ENCODE data around the gene KISS1R.
A peak's percentile ranks its signal among the peaks of the same experiment; 100 is the strongest.

Gene KISS1R

DNA sequence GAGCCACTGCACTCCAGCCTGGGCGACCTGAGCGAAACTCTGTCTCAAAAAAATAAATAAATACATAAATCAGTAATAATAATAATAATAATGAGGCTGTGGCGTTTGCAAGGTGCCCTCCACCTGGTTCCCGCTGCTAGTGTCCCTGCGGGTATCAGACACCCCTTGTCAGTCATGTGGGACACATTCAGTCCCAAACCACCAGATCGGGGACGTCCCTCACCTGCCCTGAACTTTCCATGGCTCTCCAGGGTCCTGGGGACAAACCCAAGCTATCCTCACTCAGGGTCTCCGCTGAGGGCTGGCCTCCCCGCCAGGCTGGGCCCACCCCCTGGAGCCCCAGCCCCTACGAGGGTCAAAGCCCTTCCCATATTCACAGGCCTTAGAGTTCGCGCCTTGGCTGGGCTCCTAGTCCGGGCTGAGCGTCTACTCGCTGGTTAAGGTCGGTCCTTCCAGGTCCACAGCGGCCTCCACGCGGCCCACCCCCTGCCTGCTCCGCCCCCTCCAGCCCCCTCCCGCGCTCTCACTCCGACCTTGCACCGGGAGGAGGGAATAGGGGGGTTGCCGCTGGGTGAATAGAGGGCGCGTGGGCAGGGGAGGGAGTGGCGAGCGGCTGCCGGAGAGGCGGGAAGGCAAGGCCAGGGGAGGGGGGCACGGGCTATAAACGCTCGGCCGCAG is 349 bp upstream of the KISS1R start:
- Histone ChIP-seq H3K4me3 (peak overlapping the region in 6 of 7 experiments; percentile 1 to 26 (median 14)), H3K27ac (peak overlapping the region in 1 of 21 experiments; percentile 13)

GRCh38 chr19:918152-918437 is 962 bp downstream of the KISS1R start:
- Histone ChIP-seq H3K27ac (no peak overlapping the region), H3K4me3 (peak overlapping the region in 2 of 7 experiments; percentile 21 to 26)

DNA sequence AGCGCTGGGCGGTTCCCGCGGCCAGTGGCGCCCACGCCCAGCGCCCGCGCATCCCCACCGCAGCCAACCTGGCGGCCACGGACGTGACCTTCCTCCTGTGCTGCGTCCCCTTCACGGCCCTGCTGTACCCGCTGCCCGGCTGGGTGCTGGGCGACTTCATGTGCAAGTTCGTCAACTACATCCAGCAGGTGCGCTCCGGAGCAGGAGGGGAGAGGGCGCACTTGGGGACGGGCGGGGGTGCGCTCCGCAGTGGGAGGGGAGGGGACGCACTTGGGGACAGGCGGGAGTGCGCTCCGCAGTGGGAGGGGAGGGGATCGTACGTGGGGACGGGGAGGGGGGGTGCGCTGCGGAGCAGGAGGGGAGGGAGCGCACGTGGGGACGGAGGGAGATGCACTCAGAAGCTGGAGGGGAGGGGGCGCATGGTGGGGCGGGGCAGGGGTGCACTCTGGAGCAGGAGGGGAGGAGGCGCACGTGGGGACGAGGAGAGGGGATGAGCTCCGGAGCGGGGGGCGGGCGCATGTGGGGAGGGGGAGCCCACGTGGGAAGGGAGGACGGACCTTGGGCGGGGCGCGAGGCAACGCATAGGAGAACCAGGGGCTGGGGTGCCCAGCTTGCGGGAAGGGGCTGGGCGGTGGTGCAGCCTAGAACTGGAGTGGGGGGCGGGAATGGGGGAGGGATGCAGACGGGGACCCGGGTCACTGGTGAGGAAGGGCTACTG is 1.5 kb downstream of the KISS1R start:
- H3K4me3 ChIP-seq, result peak overlapping the region in 2 of 7 experiments; percentile 21 to 41
- no peak overlapping the region for H3K27ac ChIP-seq

GRCh38 chr19:919199-920050 is 2.3 kb downstream of the KISS1R start:
- Histone ChIP-seq H3K4me3 (peak overlapping the region; percentile 18 to 41 (median 20)), H3K27ac (peak overlapping the region in 7 of 21 experiments; percentile 5 to 74 (median 31))

DNA sequence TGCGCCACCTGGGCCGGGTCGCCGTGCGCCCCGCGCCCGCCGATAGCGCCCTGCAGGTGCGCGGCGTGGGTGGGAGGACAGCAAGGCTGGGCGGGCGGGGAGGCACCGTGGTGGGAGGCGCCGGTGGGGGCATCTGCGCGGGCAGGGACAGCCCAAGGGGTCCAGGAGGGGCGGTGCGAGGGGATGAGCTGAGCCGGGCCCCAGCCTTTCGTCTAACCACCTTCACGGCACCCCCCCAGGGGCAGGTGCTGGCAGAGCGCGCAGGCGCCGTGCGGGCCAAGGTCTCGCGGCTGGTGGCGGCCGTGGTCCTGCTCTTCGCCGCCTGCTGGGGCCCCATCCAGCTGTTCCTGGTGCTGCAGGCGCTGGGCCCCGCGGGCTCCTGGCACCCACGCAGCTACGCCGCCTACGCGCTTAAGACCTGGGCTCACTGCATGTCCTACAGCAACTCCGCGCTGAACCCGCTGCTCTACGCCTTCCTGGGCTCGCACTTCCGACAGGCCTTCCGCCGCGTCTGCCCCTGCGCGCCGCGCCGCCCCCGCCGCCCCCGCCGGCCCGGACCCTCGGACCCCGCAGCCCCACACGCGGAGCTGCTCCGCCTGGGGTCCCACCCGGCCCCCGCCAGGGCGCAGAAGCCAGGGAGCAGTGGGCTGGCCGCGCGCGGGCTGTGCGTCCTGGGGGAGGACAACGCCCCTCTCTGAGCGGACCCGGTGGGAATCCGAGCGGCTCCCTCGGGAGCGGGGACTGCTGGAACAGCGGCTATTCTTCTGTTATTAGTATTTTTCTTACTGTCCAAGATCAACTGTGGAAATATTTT is 3.1 kb downstream of the KISS1R start:
- Histone ChIP-seq H3K4me3 (peak overlapping the region; percentile 18 to 41 (median 20)), H3K27ac (peak overlapping the region in 7 of 21 experiments; percentile 5 to 74 (median 31))

GRCh38 chr19:924553-925086 is 7.5 kb downstream of the KISS1R start:
- H3K27ac ChIP-seq, result peak overlapping the region in 20 of 21 experiments; percentile 48 to 99 (median 91)
- H3K4me3 ChIP-seq, result peak overlapping the region; percentile 57 to 97 (median 80)

- H3K4me3 ChIP-seq, result peak overlapping the region; percentile 57 to 97 (median 80)
These were observed 8.0 kb downstream of the KISS1R start for GRCh38 chr19:925087-925525.

DNA sequence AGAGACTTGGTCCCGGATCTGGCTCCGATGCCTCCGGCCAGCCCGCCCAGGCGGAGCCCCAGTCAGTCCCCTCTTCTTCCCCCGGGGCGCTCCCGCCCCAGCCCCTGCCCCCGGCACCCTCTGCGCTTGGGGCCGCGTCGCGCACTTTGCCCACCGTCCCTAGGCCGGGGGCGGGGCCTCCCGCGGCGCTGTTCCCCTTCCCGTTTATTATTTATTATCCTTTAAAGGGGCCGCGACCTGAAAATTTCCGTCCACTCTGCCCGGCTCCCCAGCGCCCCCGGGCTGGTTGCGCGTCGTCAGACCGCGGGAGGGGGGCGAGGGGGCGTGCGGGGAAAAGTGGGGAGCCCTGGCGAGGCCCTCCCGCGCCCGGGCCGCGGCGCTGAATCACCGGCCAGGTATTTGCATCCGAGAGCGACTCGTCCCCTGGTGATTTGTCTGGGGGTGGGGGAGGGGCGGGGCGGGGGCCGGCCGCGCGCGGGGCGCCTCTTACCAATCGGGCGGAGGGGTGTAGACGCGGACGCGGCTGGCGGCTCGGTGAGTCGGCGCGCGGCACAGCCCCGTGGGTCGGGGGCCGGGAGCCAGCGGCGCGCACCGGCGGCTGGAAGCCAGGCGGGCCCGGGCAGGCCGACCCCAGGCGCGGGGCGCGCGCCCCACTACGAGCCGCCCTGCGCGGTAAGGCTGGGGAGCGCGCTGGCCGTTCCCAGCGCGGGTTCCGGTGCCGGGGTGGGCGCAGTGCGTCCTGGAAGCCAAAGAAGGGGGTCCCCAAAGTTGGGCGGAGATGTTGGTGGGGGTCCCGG is 8.6 kb downstream of the KISS1R start, which contains the start of gene ARID3A:
Gene ARID3A, plus strand, starts transcription at position 510 of the 797 bp plus-strand sequence. CDS start 3,494 bp downstream, outside the sequence.
- Histone ChIP-seq H3K4me3 (peak within 1 kb of the TSS; percentile 57 to 97 (median 80)), H3K27ac (peak within 1 kb of the TSS; percentile 48 to 99 (median 91))

More at GRCh38 chr19:925087-925525, 8.0 kb downstream of the KISS1R start:
- peak overlapping the region; percentile 48 to 99 (median 91) for H3K27ac ChIP-seq

DNA sequence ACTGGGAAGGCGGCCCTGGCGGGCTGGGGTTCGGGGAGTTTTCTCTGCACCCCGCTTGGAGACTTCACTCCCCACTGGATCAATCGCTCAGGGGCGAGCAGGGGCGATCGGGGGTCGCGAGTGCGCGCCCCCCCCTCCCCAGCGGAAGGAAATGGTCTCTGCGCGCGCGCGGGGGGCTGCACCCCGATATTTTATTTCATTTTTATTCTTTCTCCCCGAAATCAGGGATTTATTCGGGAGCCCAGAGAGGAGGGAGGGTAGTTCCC is 9.1 kb downstream of the KISS1R start:
- Histone ChIP-seq H3K27ac (peak overlapping the region; percentile 48 to 99 (median 91)), H3K4me3 (peak overlapping the region; percentile 57 to 97 (median 80))

- peak overlapping the region; percentile 57 to 97 (median 80) for H3K4me3 ChIP-seq
These were observed 9.6 kb downstream of the KISS1R start for GRCh38 chr19:926589-927350.

GRCh38 chr19:927351-927779 is 10.2 kb downstream of the KISS1R start:
- Histone ChIP-seq H3K27ac (peak overlapping the region in 20 of 21 experiments; percentile 58 to 99 (median 90)), H3K4me3 (peak overlapping the region; percentile 57 to 97 (median 80))

More at GRCh38 chr19:926589-927350, 9.6 kb downstream of the KISS1R start:
- H3K27ac ChIP-seq, result peak overlapping the region; percentile 48 to 99 (median 91)

GRCh38 chr19:927780-928401 is 10.8 kb downstream of the KISS1R start:
- H3K4me3 ChIP-seq, result peak overlapping the region in 5 of 7 experiments; percentile 57 to 93 (median 75)
- peak overlapping the region in 18 of 21 experiments; percentile 42 to 99 (median 91) for H3K27ac ChIP-seq

GRCh38 chr19:928471-929202 is 11.5 kb downstream of the KISS1R start:
- peak overlapping the region in 2 of 21 experiments; percentile 42 to 88 for H3K27ac ChIP-seq

DNA sequence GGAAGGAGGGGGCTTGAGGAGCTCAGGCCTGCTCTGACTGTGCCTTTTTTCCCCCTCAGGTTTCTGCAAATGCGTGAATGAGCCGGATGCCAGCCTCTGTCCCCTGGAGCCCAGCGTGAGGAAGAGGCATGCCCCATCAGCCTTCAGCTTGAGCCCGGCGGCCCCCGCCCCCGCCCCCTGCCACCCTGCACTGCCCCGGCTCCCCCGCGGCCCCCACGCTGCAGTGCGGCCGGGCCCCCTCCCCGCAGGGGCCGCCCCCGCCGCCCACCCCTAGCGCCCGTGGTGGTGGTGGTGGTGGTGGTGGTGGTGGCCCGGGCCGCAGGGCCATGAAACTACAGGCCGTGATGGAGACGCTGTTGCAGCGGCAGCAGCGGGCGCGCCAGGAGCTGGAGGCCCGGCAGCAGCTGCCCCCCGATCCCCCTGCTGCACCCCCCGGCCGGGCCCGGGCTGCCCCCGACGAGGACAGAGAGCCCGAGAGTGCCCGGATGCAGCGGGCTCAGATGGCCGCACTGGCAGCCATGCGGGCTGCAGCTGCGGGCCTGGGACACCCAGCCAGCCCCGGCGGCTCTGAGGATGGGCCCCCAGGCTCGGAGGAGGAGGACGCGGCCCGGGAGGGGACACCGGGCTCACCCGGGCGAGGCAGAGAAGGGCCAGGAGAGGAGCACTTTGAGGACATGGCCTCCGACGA is 12.2 kb downstream of the KISS1R start:
- Histone ChIP-seq H3K27ac (no peak overlapping the region), H3K4me3 (no peak overlapping the region)

More at GRCh38 chr19:928471-929202, 11.5 kb downstream of the KISS1R start:
- no peak overlapping the region for H3K4me3 ChIP-seq

- Histone ChIP-seq H3K4me3 (no peak overlapping the region), H3K27ac (no peak overlapping the region)
These were observed 12.7 kb downstream of the KISS1R start for GRCh38 chr19:929891-930258.

Data from skin epidermis (tissue), 12 donors.